NB4 (cell line): ENCODE data around the gene ZBTB7B.

ENCODE experiments used
- CTCF ChIP-seq: IDR thresholded peaks from one replicate; pipeline ENCODE4 v1.5.1; 2012; ENCODE audit warnings: low read depth, low read length
- MAX ChIP-seq: IDR thresholded peaks from 2 replicates; pipeline ENCODE4 v1.6.1; 2011; ENCODE audit warnings: low read depth, low read length
- MYC ChIP-seq: IDR thresholded peaks from 2 replicates; pipeline ENCODE4 v1.6.1; 2011; ENCODE audit warnings: low read depth, low read length

GRCh38 chr1:154953611-154954038 lies 49.0 kb upstream of the ZBTB7B start:
- TF ChIP-seq CTCF (no peak), MYC (no peak), MAX (no peak)
